Measurements from ENCODE around the gene GFRA1. TPM values are rescaled to one million over a fixed set of nuclear protein-coding genes. Genes with fewer than 3 reads are reported as not detected.

Gene GFRA1
- total and polyA plus RNA-seq, 2 donors (not counting 3 experiments of a cell fraction or from before 2014, with no cell fraction given): 0.22 to 0.88 TPM

DNA sequence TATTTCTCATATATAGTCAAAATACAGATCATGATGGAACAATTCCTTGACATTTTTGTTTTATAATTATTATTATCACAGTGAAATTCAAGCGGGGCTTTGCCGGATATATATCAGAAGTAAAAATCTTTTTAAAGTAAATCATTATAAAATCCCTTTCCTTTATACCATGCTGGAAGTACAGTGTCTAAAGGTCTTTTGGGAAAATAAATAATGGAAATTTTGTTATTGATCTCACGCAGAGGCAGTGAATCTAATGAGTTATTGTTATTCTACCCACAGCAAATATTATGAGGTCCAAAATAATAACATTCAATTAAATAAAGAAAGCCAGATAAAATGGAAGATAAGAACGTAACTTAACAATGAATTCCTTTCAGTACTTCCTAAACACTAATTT lies 33.8 kb downstream of the GFRA1 start:
- H3K27ac ChIP-seq (ENCODE audit: insufficient read depth, low read depth, low read length): no peak overlapping the region
- no peaks in the 10 kb centered on the region for H3K27me3 ChIP-seq (ENCODE audit: control insufficient read depth in 2 of 2, insufficient read depth in 2 of 2, low read length in 2 of 2)
- H3K4me1 ChIP-seq (ENCODE audit: control insufficient read depth, extremely low read depth, insufficient read depth, low read length): no peaks in the 10 kb centered on the region
- intact Hi-C loops (cut with micrococcal nuclease) (no loop called here), dilution Hi-C loops (cut with MboI; ENCODE audit: extremely low pct_ligation_motif_present, low sequenced_read_pairs) (no loop called here)
- H3K79me2 ChIP-seq (ENCODE audit: control insufficient read depth, insufficient read depth, low read length): no peaks in the 10 kb centered on the region
- no peak for FAIRE-seq
- BruUV-seq (replicated peaks): no TSS peak
- H3K9me3 ChIP-seq (replicated peaks; ENCODE audit: control insufficient read depth, insufficient read depth, low read length): no peaks in the 10 kb centered on the region
- no peak overlapping the region for H3K9ac ChIP-seq (replicated peaks; ENCODE audit: extremely low read depth, insufficient read depth, low read length)
- H3K36me3 ChIP-seq (ENCODE audit: control insufficient read depth in 2 of 2, extremely low read depth in 1 of 2, insufficient read depth in 2 of 2, low read length in 2 of 2): no peaks in the 10 kb centered on the region
- DNase-seq (ENCODE audit: low read depth, low spot score): no peak
- H3K4me2 ChIP-seq (ENCODE audit: insufficient read depth, low read length): no peak overlapping the region
- no peaks in the 10 kb centered on the region for H4K20me1 ChIP-seq (replicated peaks; ENCODE audit: control insufficient read depth, extremely low read depth, insufficient read depth, low read length)
- POLR2A ChIA-PET: no interaction called here
- H3K4me3 ChIP-seq (replicated peaks in 1 of 3; ENCODE audit: insufficient read depth in 1 of 3, low read depth in 1 of 3, low read length in 3 of 3): no peak overlapping the region
- TF ChIP-seq POLR2A (IDR thresholded peaks at IDR 0.05; ENCODE audit: low read depth, low read length): no peak
- no peak for TF ChIP-seq GATA2 (IDR thresholded peaks at IDR 0.05; ENCODE audit: insufficient read depth, insufficient read length, low read depth, low read length)
- TF ChIP-seq, protein P1, sequence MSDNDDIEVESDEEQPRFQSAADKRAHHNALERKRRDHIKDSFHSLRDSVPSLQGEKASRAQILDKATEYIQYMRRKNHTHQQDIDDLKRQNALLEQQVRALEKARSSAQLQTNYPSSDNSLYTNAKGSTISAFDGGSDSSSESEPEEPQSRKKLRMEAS (IDR thresholded peaks at IDR 0.05; ENCODE audit: insufficient read depth, insufficient read length): no peak
- TF ChIP-seq EZH2 (IDR thresholded peaks at IDR 0.05; ENCODE audit: borderline replicate concordance, low read depth, low read length, severe bottlenecking): no peak
- TF ChIP-seq MYC (IDR thresholded peaks at IDR 0.05; ENCODE audit: low read depth, low read length): no peak
- no peak for TF ChIP-seq FOS (IDR thresholded peaks at IDR 0.05; ENCODE audit: borderline replicate concordance, insufficient read depth, low read length)
- TF ChIP-seq JUN (IDR thresholded peaks at IDR 0.05; ENCODE audit: borderline replicate concordance, insufficient read depth, insufficient read length, low read depth): no peak
- TF ChIP-seq, protein P2, sequence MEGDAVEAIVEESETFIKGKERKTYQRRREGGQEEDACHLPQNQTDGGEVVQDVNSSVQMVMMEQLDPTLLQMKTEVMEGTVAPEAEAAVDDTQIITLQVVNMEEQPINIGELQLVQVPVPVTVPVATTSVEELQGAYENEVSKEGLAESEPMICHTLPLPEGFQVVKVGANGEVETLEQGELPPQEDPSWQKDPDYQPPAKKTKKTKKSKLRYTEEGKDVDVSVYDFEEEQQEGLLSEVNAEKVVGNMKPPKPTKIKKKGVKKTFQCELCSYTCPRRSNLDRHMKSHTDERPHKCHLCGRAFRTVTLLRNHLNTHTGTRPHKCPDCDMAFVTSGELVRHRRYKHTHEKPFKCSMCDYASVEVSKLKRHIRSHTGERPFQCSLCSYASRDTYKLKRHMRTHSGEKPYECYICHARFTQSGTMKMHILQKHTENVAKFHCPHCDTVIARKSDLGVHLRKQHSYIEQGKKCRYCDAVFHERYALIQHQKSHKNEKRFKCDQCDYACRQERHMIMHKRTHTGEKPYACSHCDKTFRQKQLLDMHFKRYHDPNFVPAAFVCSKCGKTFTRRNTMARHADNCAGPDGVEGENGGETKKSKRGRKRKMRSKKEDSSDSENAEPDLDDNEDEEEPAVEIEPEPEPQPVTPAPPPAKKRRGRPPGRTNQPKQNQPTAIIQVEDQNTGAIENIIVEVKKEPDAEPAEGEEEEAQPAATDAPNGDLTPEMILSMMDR (IDR thresholded peaks at IDR 0.05; ENCODE audit: extremely low read depth in 1 of 2, insufficient read depth in 1 of 2, low read depth in 1 of 2, low read length in 2 of 2): no peak
- no peak for TF ChIP-seq POLR2AphosphoS5 (IDR thresholded peaks at IDR 0.05; ENCODE audit: insufficient read depth, low read depth, low read length)
- H2AFZ ChIP-seq (ENCODE audit: low read depth, low read length): no peak overlapping the region
- no peaks in the 10 kb centered on the region for H3K9me1 ChIP-seq (replicated peaks; ENCODE audit: control insufficient read depth, extremely low read depth, insufficient read depth, low read length)
- CTCF ChIA-PET: no interaction called here
